Duodenal mucosa (tissue), 2 donors: Measurements from ENCODE around the gene HLA-DRB5.
A peak's percentile ranks its signal among the peaks of the same experiment; 100 is the strongest.
"Not testable (repeated sequence)": the region's sequence is repeated elsewhere in the genome, so short reads cannot be mapped to it uniquely, and the experiment has no call there.

Experiments
- H3K27ac ChIP-seq: one replicate; pipeline ENCODE4 v1.7.0; 2013; ENCODE audit warnings: low read depth, low read length
- H3K27me3 ChIP-seq, 2 donors: one replicate each; pipeline ENCODE4 v1.7.0; 2013; ENCODE audit warnings: low read length in 2 of 2, control low read depth in 1 of 2; ENCODE audit not compliant: insufficient read depth in 2 of 2, control insufficient read depth in 1 of 2
- H3K36me3 ChIP-seq, 2 donors: one replicate each; pipeline ENCODE4 v1.7.0; 2013; ENCODE audit warnings: low read length in 2 of 2, control low read depth in 1 of 2; ENCODE audit not compliant: insufficient read depth in 2 of 2, control insufficient read depth in 1 of 2
- H3K4me1 ChIP-seq, 2 donors: one replicate each; pipeline ENCODE4 v1.7.0; 2013; ENCODE audit warnings: low read length in 2 of 2, control low read depth in 1 of 2; ENCODE audit not compliant: insufficient read depth in 2 of 2, control insufficient read depth in 1 of 2
- H3K4me3 ChIP-seq, 2 donors: one replicate each; pipeline ENCODE4 v1.7.0; 2013; ENCODE audit warnings: low read length in 2 of 2, low read depth in 1 of 2
- H3K9ac ChIP-seq, 2 donors: one replicate each; pipeline ENCODE4 v1.7.0; 2013; ENCODE audit warnings: low read length in 2 of 2, low read depth in 1 of 2
- H3K9me3 ChIP-seq, 2 donors: one replicate each; pipeline ENCODE4 v1.7.0; 2013; ENCODE audit warnings: low read length in 2 of 2, control low read depth in 1 of 2; ENCODE audit not compliant: control insufficient read depth in 1 of 2

The HLA-DRB5 gene

GRCh38 chr6:32472781-32473375 is 57.2 kb downstream of the HLA-DRB5 start:
- Histone ChIP-seq H3K9ac (no peak overlapping the region), H3K4me3 (no peak overlapping the region), H3K9me3 (no peaks in the 10 kb centered on the region), H3K27me3 (no peaks in the 10 kb centered on the region), H3K27ac (peak overlapping the region; percentile 43), H3K36me3 (no peaks in the 10 kb centered on the region), H3K4me1 (peaks cover 5 to 10% of the 10 kb centered on the region in 2 donors)

- H3K27me3 ChIP-seq, H3K36me3 ChIP-seq, H3K4me3 ChIP-seq, H3K4me1 ChIP-seq, H3K9ac ChIP-seq, H3K9me3 ChIP-seq, H3K27ac ChIP-seq: not testable (repeated sequence)
Observed at GRCh38 chr6:32467743-32468503, 62.2 kb downstream of the HLA-DRB5 start.
